NCI-H446 treated with DMSO at 0.1 percent for 48 hours (cell line): Measurements from ENCODE around the gene ZNF345.

Experiments used
- DNase-seq: peaks from one replicate; lab custom pipeline; 2025; lab: John Stamatoyannopoulos, UW

The ZNF345 gene

DNA sequence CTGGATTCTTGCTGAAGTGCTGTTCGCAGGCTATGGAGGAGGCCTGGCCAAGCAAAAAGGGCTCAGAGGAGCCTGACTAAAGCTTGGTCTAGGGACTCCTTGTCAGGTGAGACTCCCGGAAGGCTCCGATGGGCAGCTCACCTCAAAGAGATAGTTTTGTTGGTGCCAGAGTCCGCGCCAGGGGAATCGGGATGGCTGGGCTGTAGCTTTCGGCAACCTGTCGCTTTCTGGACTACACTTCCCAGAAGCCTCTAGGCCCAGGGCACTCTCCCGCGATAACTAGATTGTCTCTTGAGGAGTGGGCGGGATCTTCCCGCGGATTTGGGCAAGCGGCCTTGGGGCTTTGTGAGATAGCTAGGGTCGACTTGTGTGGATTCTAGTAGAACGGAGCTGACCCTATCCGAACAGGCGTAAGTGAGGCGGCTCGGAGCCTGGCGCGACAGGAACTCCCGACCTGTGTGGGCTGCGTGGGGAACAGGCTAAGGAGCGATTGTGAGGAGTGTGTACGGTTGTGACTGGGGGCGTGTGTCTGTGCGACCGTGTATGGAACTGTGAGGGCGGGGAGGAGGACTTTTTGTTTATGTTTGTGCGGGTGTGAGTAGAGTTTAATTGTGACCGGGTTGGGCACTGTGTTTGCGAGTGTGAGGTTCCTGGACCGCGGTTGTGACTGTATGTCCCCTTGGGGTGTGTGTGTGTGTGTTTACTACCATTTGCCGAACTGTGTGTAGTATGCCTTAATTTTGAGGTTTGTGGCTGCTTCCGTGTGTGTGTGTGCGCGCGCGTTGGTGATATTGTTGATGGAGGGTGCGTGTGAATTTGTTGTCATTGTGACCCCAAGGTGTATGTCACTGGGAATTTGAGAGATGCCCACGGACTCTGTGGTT lies at the start of gene ZNF345:
TSS of gene ZNF345 (plus strand) at position 318 of the 884 bp plus-strand sequence. CDS start 25,955 bp downstream, outside the sequence.
- DNase-seq, result peak; percentile 78

DNA sequence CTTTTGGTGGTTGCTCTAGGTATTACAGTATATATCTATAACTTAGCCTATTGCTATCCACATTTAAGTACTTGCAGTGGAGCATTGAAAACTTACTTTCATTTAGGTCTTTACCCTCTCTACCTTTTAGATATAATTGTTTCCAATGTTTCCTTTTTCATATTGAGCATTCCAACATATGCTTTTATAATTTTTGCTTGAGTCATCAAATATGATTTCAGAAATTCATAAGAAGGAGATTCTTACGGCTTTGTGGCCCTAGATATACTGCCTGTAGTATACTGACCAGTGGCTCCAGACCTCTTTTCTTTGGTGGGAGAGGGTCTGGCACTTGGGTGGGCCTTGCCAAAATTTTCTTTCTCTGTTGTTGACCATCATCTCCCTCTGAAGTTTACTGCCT lies 45.3 kb upstream of the ZNF345 start:
- DNase-seq, result no peak

DNA sequence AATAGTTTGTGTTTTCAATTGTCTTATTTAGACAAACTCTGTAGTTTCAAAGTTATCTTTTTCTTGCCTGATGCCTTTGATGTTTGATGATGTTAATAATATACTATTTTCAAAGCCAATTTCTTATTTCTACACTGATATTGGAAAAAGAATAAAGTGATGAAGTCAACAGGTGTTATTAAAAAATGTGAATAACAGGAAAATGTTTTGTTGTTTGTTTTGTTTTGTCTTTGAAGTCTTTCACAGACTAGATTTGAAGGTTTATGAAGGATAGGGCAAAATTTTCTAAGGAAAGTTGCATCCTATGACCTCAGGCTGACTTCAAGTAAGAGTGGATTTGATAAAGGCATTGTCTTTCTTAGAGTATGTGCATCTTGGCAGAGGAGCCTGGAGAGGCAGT lies 43.6 kb upstream of the ZNF345 start:
- DNase-seq, result no peak

DNA sequence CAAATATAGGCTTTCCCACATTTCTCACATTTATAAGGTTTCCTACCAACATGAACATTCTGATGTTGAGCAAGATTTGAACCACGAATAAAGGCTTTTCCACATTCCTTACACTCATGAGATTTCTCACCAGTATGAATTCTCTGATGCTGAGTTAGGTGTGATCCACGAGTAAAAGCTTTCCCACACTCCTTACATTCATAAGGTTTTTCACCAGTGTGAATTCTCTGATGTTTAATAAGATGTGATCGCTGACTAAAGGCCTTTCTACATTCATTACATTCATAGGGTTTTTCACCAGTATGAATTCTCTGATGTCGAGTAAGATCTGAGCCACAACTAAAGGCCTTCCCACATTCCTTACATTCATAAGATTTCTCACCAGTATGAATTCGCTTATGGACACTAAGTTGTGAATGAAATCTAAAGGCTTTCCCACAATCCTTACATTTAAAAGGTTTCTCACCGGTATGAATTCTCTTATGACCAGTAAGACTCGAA lies 31.5 kb upstream of the ZNF345 start:
- no peak for DNase-seq

DNA sequence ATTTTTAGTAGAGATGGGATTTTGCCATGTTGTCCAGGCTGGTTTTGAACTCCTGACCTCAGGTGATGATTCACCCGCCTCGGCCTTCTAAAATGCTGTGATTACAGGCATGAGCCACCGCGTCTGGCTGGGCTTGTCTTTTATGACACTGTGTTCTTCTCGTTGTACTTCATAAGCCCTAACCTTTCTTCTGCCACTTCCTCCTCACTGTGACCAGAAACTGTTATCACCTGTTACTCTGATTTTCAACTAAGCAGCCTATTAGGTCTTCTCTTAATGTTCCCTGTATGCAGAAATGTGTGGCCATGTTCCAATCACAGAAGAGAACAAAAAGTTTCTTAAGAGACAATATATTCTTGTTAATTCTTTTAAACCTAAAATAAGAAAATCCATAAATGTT lies 28.9 kb upstream of the ZNF345 start:
- no peak for DNase-seq

DNA sequence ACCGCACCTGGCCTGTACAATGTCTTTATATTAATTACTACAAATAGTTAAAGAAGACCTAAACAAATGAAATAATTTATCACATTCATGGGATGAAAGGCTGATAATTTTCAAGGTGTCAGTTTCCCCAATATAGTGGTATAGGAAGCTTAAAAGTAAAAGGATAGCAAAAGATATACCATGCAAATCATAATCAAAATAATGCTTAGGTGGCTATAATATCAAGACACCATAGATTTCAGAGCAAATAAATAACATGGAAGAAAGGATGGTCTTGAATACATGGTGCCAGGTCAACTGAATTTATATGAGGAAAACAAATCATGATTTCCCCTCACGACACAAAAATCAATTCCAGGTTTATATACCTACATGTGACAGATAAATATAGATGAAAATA lies 17.2 kb upstream of the ZNF345 start:
- DNase-seq, result no peak

DNA sequence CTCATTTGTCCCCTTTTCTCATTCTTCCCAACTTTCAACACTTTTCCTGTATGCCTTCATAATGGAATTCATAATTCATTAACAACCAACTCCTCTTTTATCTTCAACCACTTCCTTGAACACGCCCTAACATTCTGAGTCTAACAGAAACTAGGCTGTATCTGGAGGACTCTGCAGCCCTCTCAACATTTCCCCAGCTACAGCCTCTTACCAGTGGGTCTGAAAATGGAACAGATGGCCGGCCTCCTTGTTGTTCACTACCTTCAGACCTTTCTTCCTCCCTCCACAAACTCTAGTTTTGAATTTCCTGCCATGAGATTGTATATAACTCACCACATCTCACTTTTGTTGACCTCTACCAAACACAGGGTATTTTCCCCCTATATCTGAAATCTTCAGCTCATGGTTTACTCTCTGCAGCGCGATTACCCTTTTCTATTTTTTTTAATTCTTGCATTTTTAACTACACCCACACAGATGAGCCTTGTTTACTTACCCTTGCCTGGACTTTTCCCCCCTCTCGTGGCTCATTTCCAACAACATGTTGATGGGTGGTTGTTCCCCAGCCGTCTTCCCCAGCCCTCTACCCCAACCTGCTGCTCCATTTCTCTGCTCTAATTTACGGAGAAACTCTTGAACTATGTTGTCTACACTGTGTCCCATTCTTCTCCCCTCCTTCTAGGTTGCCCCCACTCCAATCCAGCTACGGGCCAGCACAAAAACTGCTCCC lies 13.3 kb upstream of the ZNF345 start:
- DNase-seq, result no peak

DNA sequence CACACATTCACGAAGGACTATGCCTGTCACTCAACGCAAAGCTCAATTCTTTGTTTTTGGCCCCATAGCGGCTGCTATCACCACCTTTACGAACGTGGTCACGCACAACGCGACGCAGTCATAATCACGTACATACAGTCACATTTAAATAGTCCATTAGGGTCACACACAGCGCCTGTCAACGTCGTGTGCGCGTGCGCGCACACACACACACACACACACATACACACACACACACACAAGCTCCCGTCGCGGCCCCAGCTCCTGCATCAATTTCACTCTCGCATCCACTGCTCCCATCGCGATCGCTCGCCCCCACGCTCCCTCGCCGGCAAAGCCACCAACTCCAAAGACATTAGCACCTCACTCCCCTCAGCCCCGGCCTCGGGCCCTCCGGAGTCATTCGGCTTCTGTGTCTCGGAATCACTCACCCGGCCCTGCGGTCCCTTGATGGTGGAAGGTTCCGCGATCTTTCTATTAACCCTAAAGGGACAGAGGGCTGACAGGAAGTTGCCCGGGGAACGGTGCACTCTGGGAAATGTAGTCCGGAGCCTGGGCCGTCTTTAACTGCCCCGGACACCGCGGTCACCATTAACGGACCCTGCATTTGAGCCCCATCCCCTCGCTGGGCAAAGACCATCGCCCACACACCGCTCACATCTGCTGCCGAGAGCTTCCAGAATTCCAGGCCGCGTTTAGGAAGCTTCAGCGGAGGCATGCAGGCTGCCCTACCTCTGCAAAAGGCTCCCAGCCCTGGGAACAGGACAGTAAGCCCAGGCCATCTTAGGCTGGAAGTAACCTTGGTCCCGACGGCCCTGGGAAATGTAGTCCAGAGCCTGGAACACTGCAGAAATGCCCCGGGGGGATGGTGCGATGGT lies 12.5 kb upstream of the ZNF345 start, which contains the start of gene ZNF790:
TSS of gene ZNF790 (minus strand) at position 482 of the 878 bp plus-strand sequence. CDS start 12,768 bp downstream, outside the sequence.
- DNase-seq, result peak; percentile 59

DNA sequence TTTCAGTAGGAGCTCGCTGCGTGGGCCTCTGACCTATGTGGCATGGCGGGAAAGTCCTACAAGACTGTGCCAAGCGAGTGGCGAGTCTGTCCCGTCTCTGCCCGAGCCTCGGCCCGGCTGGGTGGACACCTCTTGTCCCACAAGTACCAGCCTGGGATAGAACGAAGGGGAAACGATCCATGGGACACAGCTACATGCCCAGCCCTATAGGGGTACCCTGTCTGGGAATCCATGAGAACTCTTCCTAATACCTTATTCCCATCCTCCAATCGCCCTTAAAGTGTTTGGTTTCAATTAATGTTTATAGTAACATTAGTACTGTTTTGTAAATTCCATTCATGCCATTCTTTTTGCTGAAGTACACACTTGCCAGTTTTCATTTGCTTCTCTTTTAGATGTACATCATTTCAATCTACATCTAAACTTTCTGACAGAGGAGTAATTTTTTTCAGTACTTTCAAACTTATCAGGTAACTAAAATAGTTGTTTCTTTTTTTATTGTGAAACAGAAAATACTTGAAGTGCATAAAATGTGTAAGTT lies 11.8 kb upstream of the ZNF345 start:
- no peak for DNase-seq

DNA sequence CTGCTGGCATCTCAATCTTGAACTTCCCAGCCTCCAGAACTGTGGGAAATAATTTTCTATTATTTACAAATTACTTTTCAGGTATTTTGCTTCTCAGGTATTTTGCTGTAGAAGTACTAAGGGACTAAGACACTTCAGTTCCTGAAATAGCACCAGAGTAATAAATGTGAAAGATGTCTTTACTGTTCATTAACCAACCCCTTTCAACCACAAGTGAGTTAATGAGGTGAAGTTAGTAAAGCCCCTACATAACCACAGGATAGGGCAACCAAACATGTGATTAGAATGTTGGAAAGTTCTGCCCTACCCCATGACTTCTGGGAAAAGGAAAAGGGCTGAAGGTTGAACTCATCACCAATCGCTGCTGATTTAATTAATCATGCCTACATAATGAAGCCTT lies 2.7 kb upstream of the ZNF345 start:
- no peak for DNase-seq

DNA sequence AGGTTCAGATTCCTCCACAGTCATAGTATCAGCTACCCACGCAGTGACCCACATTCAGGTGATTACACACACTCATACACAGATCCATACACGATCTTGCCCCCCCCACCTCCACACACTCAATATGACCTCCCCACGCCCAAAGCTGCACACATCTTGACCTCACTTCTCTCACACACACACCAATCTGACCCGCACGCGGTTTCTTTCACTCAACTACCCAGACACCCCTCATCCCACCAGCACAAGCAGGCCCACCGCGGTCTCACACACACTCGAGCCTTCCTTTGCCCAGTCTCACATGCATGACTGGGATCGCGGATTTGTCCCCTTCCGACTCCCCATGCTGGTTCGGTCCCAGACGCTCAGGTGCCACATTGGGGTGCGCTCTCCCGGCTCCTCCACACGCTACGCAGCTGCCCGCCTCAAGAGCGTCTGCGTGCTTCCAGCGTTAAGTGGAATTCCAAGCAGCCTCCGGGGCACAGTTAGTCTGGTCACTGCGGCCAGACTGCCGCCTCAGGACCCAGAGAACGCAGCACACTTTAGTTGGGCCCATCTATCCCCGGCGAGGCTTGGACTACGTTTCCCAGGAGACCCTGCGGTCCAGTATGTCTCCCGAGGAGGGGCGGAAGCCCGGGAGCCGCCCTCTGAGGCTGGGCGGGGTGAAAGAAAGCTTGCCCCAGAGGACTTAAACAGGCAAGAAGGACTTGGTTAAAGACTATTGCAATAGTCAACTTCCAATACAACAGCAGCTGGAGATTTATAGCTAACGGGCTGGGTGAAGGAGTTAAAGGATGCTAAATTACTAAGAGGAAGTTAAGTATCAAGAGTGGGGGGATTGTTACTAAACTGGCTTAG lies 746 bp upstream of the ZNF345 start:
- DNase-seq, result peak; percentile 56

DNA sequence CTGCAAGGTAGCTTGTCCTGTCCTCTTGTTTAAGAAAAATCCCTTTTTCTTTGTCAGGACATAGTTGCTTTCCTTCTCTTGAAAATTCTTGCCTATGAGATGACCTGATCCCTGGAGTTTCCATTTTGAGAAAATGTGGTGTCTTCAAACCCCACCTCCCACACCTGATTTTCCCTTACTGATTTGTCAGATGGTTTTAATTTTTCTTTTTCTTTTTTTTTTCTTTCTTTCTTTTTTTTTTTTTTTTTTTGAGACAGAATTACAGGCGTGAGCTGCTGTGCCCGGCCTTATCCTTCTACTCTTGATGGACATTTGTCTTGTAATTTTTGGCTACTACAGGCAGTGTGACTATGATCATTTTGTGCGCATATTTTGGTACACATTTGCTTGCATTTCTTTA lies 1.2 kb downstream of the ZNF345 start:
- no peak for DNase-seq

DNA sequence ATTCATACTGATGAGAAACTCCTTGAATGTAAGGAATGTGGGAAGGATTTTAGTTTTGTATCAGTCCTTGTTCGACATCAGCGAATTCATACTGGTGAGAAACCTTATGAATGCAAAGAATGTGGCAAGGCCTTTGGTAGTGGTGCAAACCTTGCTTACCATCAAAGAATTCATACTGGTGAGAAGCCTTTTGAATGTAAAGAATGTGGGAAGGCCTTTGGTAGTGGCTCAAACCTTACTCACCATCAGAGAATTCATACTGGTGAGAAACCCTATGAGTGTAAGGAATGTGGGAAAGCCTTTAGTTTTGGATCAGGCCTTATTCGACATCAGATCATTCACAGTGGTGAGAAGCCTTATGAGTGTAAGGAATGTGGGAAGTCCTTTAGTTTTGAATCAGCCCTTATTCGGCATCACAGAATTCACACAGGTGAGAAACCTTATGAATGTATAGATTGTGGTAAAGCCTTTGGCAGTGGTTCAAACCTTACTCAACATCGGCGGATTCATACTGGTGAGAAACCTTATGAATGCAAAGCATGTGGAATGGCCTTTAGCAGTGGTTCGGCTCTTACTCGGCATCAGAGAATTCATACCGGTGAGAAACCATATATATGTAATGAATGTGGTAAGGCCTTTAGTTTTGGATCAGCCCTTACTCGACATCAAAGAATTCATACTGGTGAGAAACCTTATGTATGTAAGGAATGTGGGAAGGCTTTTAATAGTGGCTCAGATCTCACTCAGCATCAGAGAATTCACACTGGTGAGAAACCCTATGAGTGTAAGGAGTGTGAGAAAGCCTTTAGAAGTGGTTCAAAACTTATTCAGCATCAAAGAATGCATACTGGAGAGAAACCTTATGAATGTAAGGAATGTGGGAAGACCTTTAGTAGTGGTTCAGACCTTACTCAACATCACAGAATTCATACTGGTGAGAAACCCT lies 26.6 kb downstream of the ZNF345 start:
- DNase-seq, result no peak

DNA sequence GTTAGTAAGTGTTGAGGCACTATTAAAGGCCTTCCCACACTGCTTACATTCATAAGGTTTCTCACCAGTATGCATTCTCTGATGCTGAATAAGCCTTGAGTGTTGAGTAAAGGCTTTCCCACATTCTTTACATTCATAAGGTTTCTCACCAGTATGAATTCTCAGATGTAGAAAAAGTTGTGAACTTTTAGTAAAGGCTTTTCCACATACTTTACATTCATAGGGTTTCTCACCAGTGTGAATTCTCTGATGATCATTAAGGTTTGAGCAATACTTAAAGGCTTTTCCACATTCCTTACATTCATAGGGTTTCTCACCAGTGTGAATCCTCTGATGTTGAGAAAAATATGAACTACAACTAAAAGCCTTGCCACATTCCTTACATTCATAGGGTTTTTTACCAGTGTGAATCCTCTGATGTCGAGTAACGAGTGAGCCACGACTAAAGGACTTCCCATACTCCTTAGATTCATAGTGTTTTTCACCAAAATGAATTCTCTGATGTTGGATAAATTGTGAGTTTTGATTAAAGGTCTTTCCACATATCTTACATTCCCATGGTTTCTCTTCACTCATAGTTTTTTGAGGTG lies 41.2 kb downstream of the ZNF345 start:
- DNase-seq, result no peak

DNA sequence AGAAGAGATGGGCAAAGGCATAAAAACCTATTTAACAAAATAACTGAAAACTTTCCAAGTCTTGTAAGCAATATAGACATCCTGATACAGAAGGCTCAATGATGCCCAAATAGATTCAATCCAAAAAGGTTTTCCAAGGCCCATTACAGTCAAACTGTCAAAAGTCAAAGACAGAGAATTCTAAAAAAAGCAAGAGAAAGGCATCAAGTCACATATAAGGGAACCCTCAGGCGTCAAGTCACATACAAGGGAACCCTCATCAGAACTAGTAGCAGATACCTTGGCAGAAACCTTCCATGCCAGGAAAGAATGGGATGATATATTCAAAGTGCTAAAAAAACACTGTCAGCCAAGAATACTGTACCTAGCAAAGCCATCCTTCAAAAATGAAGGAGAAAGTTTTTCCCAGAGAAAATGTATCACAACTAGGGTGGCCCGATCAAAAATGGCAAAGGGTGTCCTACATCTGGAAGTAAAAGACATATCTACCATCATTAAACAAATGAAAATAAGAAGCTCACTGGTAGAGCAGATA lies 44.2 kb downstream of the ZNF345 start:
- DNase-seq, result no peak

DNA sequence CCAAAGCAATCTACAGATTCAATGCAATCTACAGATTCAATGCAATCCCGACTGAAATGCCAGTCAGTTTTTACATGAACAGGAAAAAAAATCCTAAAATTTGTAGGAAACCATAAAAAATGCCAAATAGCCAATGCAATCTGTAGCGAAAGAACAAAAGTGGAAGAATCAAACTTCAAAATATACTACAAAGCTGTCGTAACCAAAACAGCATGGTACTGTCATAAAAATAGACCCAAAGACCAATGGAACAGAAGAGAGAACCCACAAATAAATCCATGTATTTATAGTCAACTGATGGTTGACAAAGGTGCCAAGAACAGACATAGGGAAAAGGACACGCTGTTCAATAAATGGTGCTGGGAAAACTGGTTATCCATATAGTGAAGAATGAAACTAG lies 47.7 kb downstream of the ZNF345 start:
- DNase-seq, result no peak

DNA sequence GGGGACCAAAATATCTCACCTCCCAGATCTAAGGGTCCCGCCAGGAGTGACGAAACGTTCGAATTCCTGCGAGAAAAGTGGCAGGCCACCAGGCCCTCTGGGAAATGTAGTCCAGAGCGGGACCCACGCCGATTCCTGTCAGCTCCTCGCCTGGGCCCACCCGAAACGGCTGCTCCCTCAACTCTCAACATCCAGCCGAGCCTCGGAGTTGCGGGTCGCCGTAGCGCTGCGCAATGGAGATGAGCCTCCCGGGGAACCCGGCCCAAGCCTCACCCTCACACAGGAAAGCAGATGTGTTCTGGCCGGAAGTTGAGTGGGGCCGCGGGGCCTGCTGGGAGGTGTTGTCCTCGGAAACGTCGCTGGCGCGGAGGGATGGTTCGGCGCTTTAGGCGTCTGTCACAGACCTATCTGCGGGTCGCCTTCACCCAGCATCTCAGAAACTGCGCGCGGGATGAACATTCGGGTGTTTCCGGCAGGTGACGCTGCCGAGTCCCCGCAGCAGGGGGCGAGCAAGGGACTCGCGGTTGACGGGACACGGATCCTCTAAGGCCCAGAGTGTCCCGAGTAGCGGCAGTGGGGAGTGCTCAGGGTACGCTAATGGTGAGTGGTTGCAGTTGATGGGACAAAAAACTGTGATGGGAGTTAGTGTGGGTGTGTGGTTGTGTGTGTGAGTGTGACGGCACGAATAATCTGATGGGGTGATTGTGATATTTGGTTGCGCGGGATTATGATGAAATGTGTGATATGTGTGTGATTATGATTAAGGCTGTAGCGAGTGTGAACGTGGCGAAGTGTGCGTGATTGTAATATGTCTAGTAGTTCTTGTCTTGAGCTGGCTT lies 65.5 kb downstream of the ZNF345 start, which contains the start of the genes ZNF568 and ZNF829:
TSS of gene ZNF568 (plus strand) at position 341 of the 839 bp plus-strand sequence. CDS start 6,439 bp downstream, outside the sequence.
TSS of gene ZNF829 (minus strand) at position 300 of the 839 bp plus-strand sequence. CDS start 1,124 bp downstream, outside the sequence.
- DNase-seq, result peak; percentile 76

DNA sequence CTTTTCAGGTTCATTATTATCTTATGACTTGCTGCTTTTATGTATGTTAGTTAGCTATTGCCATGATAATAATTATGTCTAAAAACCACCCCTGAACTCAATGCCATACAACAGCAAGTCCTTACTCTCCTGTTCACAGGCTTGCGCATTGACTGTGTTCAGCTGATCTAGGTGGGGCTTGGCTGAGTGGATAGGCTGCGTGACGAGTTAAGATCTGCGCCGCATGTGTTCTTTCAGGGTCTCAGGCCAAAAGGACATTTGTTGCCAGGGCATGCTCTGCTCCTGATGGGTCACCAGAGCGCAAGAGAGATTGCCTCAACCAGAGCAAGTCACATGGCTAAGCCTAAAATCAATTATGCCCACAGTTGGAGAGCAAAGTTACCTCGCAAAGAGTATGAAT lies 66.3 kb downstream of the ZNF345 start:
- no peak for DNase-seq
